Stromal cell of bone marrow (primary cell): ENCODE results near the gene CCDC117.

Experiments
- DNase-seq: peaks from one replicate; pipeline ENCODE4 v3.0.0-alpha.2; 2012; ENCODE audit warnings: low read depth

The CCDC117 gene

DNA sequence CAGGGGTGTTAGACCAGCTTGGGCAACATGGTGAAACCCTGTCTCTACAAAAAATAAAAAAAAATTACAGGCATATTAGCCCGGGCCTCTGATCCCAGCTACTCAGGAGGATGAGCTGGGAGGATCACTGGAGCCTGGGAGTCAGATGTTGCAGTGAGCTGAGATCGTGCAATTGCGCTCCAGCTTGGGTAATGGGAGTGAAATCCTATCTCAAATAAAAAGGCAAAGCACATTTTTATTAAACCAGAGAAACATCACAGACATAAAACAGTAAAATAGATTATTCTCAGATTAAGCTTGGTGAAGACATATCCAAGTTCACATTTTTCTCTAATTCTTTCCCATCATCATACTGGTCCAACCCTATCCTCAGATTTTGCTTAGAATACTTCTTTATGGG is 57.9 kb downstream of the CCDC117 start:
- DNase-seq: no peak

GRCh38 chr22:28831140-28832072 is 58.9 kb downstream of the CCDC117 start:
- no peak for DNase-seq

GRCh38 chr22:28832731-28833130 is 60.2 kb downstream of the CCDC117 start:
- no peak for DNase-seq

DNA sequence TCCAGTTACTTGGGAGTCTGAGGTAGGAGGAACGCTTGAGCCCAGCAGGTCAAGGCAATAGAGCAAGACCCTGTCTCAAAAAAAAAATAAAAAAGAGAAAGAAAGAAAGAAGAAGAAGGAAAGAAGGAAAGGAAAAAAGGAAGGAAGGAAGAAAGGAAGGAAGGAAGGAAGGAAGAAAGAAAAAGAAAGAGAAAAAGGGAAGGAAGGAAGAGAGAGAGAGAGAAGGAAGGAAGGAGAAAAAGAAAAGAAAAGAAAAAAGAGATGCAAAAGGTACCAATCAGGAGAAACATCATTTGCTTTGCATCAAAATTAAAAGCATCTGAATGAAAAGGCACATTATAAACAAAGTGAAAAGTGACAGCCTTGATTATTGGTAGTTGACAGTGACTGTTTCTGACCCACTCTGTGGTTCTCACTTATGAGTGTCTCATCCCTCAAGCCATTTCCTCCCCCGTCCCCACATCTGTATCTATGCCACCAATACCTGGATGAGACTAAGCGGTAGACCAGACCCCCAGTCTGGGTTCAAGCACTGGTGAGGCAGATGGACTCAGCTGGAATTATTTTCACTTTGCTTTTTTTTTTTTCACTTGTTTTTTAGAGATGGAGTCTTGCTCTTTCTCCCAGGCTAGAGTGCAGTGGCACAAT is 60.9 kb downstream of the CCDC117 start:
- no peak for DNase-seq

GRCh38 chr22:28835630-28836189 is 63.2 kb downstream of the CCDC117 start:
- DNase-seq: no peak

DNA sequence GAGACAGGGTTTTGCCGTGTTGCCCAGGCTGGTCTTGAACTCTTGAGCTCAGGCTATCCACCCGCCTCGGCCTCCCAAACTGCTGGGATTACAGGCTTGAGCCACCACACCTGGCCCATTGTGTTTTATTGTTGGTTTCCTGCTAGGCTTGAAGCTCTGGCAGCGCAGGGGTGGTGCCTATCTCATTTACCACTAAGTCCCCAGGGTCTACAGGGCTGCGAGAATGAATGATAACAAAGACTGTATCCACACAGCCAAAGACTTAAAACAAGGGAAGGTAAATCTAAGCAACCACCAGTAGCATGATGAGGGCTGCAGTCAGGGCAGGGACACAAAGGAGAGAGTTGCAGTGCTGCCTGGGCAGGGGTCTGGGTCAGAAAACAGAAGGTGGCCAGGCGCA is 65.1 kb downstream of the CCDC117 start:
- no peak for DNase-seq
